ENCODE data around the gene CHCHD6.

The CHCHD6 gene

GRCh38 chr3:127000761-127001160 lies 296.7 kb downstream of the CHCHD6 start:
- DNase-seq = no peak

GRCh38 chr3:127001486-127002194 lies 297.6 kb downstream of the CHCHD6 start:
- DNase-seq = no peak

GRCh38 chr3:127002195-127003174 lies 298.4 kb downstream of the CHCHD6 start:
- peak; percentile 86 for DNase-seq

GRCh38 chr3:127003175-127003555 lies 299.1 kb downstream of the CHCHD6 start:
- DNase-seq = no peak

- no peak for DNase-seq
Observed at GRCh38 chr3:127003601-127004280, 299.7 kb downstream of the CHCHD6 start.

GRCh38 chr3:127004641-127005397 lies 300.8 kb downstream of the CHCHD6 start:
- DNase-seq = peak; percentile 92

GRCh38 chr3:127005864-127006500 lies 301.9 kb downstream of the CHCHD6 start:
- DNase-seq = no peak

- DNase-seq = no peak
Observed at GRCh38 chr3:127006781-127007436, 302.9 kb downstream of the CHCHD6 start.

GRCh38 chr3:127008236-127008635 lies 304.2 kb downstream of the CHCHD6 start:
- DNase-seq = no peak

GRCh38 chr3:127009531-127009930 lies 305.5 kb downstream of the CHCHD6 start:
- no peak for DNase-seq

All from 8988T (cell line).